Choroid plexus epithelial cell (primary cell): ENCODE measurements around the gene TUBGCP4.

Experiments used
- DNase-seq: peaks from one replicate; pipeline ENCODE4 v3.0.0-alpha.2; 2010; ENCODE audit warnings: low read depth
- H3K4me3 ChIP-seq: 2 replicates; pipeline ENCODE4 v1.5.1; 2011; ENCODE audit warnings: low read depth, mild to moderate bottlenecking, control low read depth, low read length, moderate library complexity
- TF ChIP-seq, protein P1 (sequence below): conservative IDR thresholded peaks from 2 replicates; pipeline ENCODE4 v1.5.1; 2011; ENCODE audit warnings: low read depth, mild to moderate bottlenecking, control low read depth, inconsistent platforms, low read length, moderate library complexity

Gene TUBGCP4

DNA sequence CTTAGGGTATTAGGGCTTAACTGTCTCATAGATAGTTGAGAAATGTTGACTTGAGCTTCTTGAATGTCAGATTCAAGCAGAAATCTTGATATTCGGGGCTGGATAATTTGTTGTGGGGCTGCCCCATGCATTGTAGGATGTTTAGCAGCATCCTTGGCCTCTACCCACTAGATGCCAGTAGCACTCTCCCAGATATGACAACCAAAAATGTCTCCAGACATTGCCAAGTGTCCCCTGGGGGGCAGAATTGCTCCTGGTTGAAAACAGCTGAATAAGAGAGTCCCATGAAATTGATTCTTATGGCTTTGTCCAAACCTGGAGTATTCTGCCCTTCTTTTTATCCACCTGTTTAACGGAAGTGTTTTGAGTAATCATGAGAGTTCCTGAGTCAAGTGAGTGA lies 24.6 kb upstream of the TUBGCP4 start:
- DNase-seq = no peak
- H3K4me3 ChIP-seq = no peak overlapping the region
- TF ChIP-seq, protein P1, sequence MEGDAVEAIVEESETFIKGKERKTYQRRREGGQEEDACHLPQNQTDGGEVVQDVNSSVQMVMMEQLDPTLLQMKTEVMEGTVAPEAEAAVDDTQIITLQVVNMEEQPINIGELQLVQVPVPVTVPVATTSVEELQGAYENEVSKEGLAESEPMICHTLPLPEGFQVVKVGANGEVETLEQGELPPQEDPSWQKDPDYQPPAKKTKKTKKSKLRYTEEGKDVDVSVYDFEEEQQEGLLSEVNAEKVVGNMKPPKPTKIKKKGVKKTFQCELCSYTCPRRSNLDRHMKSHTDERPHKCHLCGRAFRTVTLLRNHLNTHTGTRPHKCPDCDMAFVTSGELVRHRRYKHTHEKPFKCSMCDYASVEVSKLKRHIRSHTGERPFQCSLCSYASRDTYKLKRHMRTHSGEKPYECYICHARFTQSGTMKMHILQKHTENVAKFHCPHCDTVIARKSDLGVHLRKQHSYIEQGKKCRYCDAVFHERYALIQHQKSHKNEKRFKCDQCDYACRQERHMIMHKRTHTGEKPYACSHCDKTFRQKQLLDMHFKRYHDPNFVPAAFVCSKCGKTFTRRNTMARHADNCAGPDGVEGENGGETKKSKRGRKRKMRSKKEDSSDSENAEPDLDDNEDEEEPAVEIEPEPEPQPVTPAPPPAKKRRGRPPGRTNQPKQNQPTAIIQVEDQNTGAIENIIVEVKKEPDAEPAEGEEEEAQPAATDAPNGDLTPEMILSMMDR = no peak

- TF ChIP-seq, protein P1 = no peak
Observed at GRCh38 chr15:43347114-43347513, 23.8 kb upstream of the TUBGCP4 start.

GRCh38 chr15:43352693-43353382 lies 18.1 kb upstream of the TUBGCP4 start:
- H3K4me3 ChIP-seq = no peak overlapping the region
- no peak for DNase-seq
- TF ChIP-seq, protein P1 = no peak

More at GRCh38 chr15:43347114-43347513, 23.8 kb upstream of the TUBGCP4 start:
- H3K4me3 ChIP-seq = no peak overlapping the region
- no peak for DNase-seq

GRCh38 chr15:43360821-43361220 lies 10.1 kb upstream of the TUBGCP4 start:
- TF ChIP-seq, protein P1 = no peak
- H3K4me3 ChIP-seq = no peak overlapping the region
- no peak for DNase-seq

- TF ChIP-seq, protein P1 = no peak
- no peak for DNase-seq
- no peak overlapping the region for H3K4me3 ChIP-seq
Observed at GRCh38 chr15:43361313-43361903, 9.5 kb upstream of the TUBGCP4 start.

- DNase-seq = peak; percentile 43
- H3K4me3 ChIP-seq = peak overlapping the region; percentile 86
- TF ChIP-seq, protein P1 = no peak
Observed at GRCh38 chr15:43370310-43370974, 459 bp upstream of the TUBGCP4 start.
